AML-193 (cell line): ENCODE measurements around the gene TPSB2.
"Not testable (repeated sequence)": the region's sequence is repeated elsewhere in the genome, so short reads cannot be mapped to it uniquely, and the experiment has no call there.

Source experiments
- DNase-seq, 2 experiments: peaks; one replicate each; lab custom pipeline; 2025; lab: John Stamatoyannopoulos, UW

The TPSB2 gene

DNA sequence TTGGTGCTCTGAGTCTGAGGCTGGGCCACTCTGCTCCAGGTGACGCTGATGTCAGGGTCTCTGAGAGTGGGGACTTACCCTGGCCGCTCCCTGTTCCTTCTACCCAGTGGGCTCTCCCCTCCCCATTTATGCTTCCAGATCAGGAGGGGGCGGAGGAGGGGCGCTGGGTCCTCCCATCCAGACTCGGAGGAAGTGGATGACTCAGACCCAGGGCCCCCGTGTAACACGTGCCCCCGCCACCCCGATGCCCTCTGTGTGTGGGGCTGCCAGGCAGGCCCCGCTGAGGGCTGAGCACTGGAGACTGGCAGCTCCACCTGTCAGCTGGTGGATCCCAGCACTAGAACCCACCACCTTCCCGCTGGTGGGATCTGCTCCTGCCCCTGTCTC is at the start of gene TPSB2:
Gene TPSB2 (minus strand): TSS at position 101 of the 387 bp plus-strand sequence. CDS start 233 bp downstream, outside the sequence.
- DNase-seq: not testable (repeated sequence)

GRCh38 chr16:1279081-1279944 is 49.3 kb upstream of the TPSB2 start:
- no peak for DNase-seq

GRCh38 chr16:1278477-1278876 is 48.5 kb upstream of the TPSB2 start:
- DNase-seq: no peak

GRCh38 chr16:1277617-1278282 is 47.8 kb upstream of the TPSB2 start:
- DNase-seq: no peak

GRCh38 chr16:1277151-1277598 is 47.2 kb upstream of the TPSB2 start:
- no peak for DNase-seq

DNA sequence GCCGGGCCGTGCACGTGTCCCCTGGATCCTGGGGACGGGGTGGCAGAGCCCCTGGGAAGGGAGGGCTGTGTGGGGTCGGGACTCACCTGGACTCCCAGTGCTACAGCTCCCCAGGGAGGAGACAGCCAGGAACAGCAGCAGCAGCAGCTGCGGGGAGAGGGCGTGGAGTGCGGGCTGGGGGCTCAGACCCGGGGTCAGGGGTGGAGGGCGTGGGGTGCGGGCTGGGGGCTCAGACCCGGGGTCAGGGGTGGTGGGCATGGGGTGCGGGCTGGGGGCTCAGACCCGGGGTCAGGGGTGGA is 46.5 kb upstream of the TPSB2 start:
- no peak for DNase-seq

DNA sequence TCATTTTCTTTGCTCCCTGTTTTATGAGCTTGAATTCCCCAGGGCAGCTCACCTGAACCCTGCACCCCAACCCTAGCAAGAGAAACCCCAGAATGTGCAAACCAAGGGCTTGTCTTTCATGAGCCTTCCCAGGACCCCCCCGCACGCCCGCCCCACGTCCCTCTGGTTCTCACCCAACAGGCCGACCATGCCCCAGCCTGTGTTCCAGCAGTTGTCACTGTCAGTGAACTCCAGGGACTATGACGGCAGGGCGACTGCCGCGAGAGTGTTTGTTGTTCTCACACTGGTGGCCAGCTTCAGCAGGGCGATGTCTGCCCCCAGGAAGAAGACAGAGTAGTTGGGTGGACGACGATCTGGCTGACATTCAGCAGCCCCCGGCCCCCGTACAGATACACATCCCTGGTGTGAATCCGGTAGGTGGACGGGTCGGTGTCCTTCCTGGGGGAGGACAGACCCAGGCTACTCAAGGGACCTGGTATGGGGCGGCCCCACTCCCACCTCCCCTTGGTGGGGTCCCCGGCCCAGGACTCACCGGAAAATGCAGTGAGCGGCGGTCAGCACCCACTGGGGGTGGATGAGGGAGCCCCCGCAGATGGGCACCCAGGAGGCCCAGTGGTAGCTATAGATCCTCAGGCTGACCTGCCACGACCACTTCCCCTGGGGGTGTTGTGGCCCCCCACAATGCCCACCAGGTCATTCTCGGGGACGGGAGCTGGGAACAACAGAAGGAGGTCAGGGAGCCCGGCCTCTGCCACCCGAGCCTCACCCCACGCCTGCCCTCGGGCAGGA is 46.0 kb upstream of the TPSB2 start:
- DNase-seq: no peak

DNA sequence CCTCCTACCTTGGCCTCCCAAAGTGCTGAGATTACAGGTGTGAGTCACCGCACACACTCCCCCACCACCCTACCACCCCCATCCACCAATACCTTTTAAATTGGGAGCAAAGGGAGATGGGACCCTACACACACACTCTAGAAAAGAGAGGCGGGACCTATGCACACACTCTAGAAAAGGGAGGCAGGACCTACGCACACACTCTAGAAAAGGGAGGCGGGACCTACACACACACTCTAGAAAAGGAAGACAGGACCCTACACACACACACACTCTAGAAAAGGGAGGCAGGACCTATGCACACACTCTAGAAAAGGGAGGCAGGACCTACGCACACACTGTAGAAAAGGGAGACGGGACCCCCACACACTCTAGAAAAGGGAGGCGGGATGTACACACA is 44.8 kb upstream of the TPSB2 start:
- DNase-seq: no peak

DNA sequence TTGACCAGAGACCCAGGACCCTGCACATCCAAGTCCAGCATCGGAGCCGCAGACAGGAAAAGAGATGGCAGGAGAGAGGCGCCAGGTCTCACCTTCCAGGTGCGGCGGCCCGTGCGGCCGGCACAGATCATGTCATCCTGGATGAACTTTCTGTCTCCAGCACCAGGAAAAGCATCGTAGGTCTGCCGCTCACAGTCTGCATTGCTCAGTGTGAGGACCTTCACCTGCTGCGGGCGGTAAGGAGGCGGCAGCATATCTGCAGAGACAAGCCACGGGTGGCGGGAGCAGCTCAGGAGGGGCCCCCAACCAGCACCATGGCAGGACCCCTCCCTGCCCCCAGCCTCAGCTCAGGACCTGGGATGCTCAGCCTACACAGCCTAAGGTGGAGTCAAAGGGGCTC is 43.8 kb upstream of the TPSB2 start:
- DNase-seq: no peak

GRCh38 chr16:1272453-1273198 is 42.6 kb upstream of the TPSB2 start:
- no peak for DNase-seq

GRCh38 chr16:1271724-1272413 is 41.9 kb upstream of the TPSB2 start:
- not testable (repeated sequence) for DNase-seq

DNA sequence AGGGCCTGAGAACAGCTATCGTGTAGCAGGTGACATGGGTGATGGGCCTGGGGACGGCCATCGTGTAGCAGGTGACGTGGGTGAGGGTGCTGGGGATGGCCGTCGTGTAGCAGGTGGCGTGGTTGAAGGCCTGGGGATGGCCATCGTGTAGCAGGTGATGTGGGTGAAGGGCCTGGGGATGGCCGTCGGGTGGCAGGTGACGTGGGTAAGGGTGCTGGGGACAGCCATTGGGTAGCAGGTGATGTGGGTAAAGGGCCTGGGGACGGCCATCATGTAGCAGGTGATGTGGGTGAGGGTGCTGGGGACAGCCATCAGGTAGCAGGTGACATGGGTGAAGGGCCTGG is 41.4 kb upstream of the TPSB2 start:
- no peak for DNase-seq

- DNase-seq: not testable (repeated sequence)
Measured at GRCh38 chr16:1269418-1269817, 39.4 kb upstream of the TPSB2 start.

GRCh38 chr16:1265826-1266225 is 35.8 kb upstream of the TPSB2 start:
- no peak for DNase-seq

GRCh38 chr16:1265090-1265630 is 35.2 kb upstream of the TPSB2 start:
- no peak for DNase-seq

GRCh38 chr16:1264345-1265089 is 34.5 kb upstream of the TPSB2 start:
- no peak for DNase-seq

DNA sequence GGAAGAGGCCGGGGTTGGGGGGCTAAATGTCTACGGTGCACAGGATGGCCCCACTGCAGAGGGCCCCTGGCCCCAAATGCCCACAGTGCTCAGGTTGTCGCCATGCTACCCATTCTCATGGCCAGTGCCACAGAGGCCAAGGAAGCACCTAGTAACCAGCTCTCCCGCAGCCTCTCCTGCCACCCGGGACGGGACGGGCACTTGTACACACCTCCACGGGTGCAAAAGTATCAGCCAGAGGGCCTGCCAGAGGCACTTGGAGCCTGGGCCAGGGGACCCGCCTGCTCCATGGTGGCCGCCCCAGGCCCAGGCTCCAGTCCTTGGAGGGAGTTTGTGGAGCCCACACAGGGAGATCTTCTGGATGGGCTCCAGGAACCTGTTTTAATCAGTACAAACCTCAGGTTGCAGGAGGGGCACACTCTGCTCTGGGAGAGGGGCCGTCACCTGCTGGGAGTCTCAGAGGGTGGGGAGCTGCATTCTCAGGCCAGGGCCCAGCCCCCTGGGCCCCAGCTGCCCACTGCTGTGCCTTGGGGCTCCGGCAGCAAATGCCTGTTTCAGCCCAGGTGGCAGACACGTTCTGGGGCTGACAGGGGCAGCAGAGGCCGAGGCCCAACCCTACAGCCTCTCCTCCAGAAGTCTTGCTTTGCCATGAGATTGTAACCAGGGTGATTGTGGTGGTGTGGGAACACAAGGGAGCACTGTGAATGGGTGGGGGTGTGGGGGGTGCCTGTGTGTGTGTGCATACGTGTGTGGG is 33.8 kb upstream of the TPSB2 start:
- DNase-seq: no peak

- no peak for DNase-seq
Measured at GRCh38 chr16:1262846-1263221, 32.9 kb upstream of the TPSB2 start.

GRCh38 chr16:1262210-1262845 is 32.3 kb upstream of the TPSB2 start:
- DNase-seq: no peak
